Keratinocyte (primary cell): ENCODE measurements around the gene TSHZ2. TPM values are rescaled to one million over a fixed set of nuclear protein-coding genes. Genes with fewer than 3 reads are reported as not detected.

Experiments
- DNase-seq: peaks from one replicate; pipeline ENCODE4 v3.0.0-alpha.2; 2011; ENCODE audit warnings: low read depth, missing footprints, low spot score
- FAIRE-seq: peaks from 2 replicates; lab custom pipeline; 2011; peaks lifted over from hg19 to GRCh38; lab: Jason Lieb, UNC
- H2AFZ ChIP-seq: 2 replicates; pipeline ENCODE4 v1.6.0; 2012; ENCODE audit warnings: low read length, control low read depth, inconsistent platforms; ENCODE audit not compliant: control insufficient read depth
- H3K27ac ChIP-seq: 2 replicates; pipeline ENCODE4 v1.5.1; 2011; ENCODE audit warnings: low read length; ENCODE audit not compliant: control insufficient read depth, insufficient read depth
- H3K27me3 ChIP-seq: 3 replicates; pipeline ENCODE4 v1.6.0; 2011; ENCODE audit warnings: low read length; ENCODE audit not compliant: control insufficient read depth, insufficient read depth; ENCODE audit errors: extremely low read depth
- H3K36me3 ChIP-seq, 2 experiments: 2 replicates in 1 of 2; 3 replicates in 1 of 2; pipeline ENCODE4 v1.5.1; 2011; ENCODE audit warnings: low read length in 2 of 2, mild to moderate bottlenecking in 1 of 2; ENCODE audit not compliant: control insufficient read depth in 2 of 2, insufficient read depth in 2 of 2; ENCODE audit errors: extremely low read depth in 1 of 2
- H3K4me1 ChIP-seq: 3 replicates; pipeline ENCODE4 v1.5.1; 2011; ENCODE audit warnings: low read length; ENCODE audit not compliant: control insufficient read depth, insufficient read depth; ENCODE audit errors: extremely low read depth
- H3K4me2 ChIP-seq: 3 replicates; pipeline ENCODE4 v1.6.0; 2011; ENCODE audit warnings: low read depth, low read length; ENCODE audit not compliant: control insufficient read depth, insufficient read depth; ENCODE audit errors: extremely low read depth
- H3K4me3 ChIP-seq, 3 experiments: fragments of 200-600 bp in 1 of 3; sonication (generic) in 1 of 3; 2 replicates in 2 of 3; 3 replicates in 1 of 3; pipeline ENCODE4 v1.5.1; 2011 to 2016; ENCODE audit warnings: low read length in 3 of 3, mild to moderate bottlenecking in 3 of 3, control low read depth in 2 of 3, inconsistent platforms in 1 of 3, low read depth in 1 of 3, mixed read lengths in 1 of 3, mixed run types in 1 of 3, moderate library complexity in 1 of 3; ENCODE audit not compliant: control insufficient read depth in 2 of 3, insufficient read depth in 2 of 3; ENCODE audit errors: extremely low read depth in 1 of 3
- H3K79me2 ChIP-seq: 2 replicates; pipeline ENCODE4 v1.6.0; 2012; ENCODE audit warnings: low read length; ENCODE audit not compliant: control insufficient read depth, insufficient read depth
- H3K9ac ChIP-seq: 3 replicates; pipeline ENCODE4 v1.6.0; 2011; ENCODE audit warnings: low read length; ENCODE audit not compliant: control insufficient read depth, insufficient read depth; ENCODE audit errors: extremely low read depth
- H3K9me1 ChIP-seq: 3 replicates; pipeline ENCODE4 v1.6.0; 2011; ENCODE audit warnings: low read length; ENCODE audit not compliant: control insufficient read depth, insufficient read depth; ENCODE audit errors: extremely low read depth
- H3K9me3 ChIP-seq: 2 replicates; pipeline ENCODE4 v1.5.1; 2012; ENCODE audit warnings: low read depth, low read length; ENCODE audit not compliant: control insufficient read depth
- H4K20me1 ChIP-seq: 3 replicates; pipeline ENCODE4 v1.6.0; 2011; ENCODE audit warnings: low read length; ENCODE audit not compliant: control insufficient read depth, insufficient read depth; ENCODE audit errors: extremely low read depth
- CTCF ChIP-seq, 3 experiments: IDR thresholded peaks in 1 of 3; conservative IDR thresholded peaks in 1 of 3; optimal IDR thresholded peaks in 1 of 3; 2 replicates in 2 of 3; 3 replicates in 1 of 3; pipeline versions ENCODE3 to v1.5.1; 2011; ENCODE audit warnings: low read length in 3 of 3, mild to moderate bottlenecking in 3 of 3, moderate library complexity in 2 of 3, control low read depth in 1 of 3, inconsistent platforms in 1 of 3; ENCODE audit not compliant: insufficient read depth in 2 of 3; ENCODE audit errors: extremely low read depth in 1 of 3
- EZH2 ChIP-seq: IDR thresholded peaks from one replicate; pipeline ENCODE4 v1.6.1; 2012; ENCODE audit warnings: inconsistent platforms, mild to moderate bottlenecking, low read length, moderate library complexity
- dilution Hi-C: fragments of 300-500 bp; cut with MboI; formaldehyde crosslinking; loops from one replicate; pipeline ENCODE4 v1.7.0; 2020; ENCODE audit warnings: low sequenced_read_pairs; ENCODE audit not compliant: extremely low pct_ligation_motif_present
- polyA plus RNA-seq, 5 experiments: library from polyadenylated mRNA; depleted of rRNA in 3 of 5; stranded (reverse) in 3 of 5; stranded (forward) in 1 of 5; unstranded in 1 of 5; fragments of >200 nt; gene quantifications; 1 replicate in 1 of 5; 2 replicates in 3 of 5; 3 replicates in 1 of 5; pipeline versions ENCODE4 v1.2.1 to v1.2.3, GENCODE V29; 2011 to 2012; ENCODE audit warnings: missing spikeins in 2 of 5, low read depth in 1 of 5, low replicate concordance in 1 of 5

The TSHZ2 gene
- polyA plus RNA-seq, 1 donor (not counting 4 experiments of a cell fraction or from before 2014, with no cell fraction given): 1.1 TPM

DNA sequence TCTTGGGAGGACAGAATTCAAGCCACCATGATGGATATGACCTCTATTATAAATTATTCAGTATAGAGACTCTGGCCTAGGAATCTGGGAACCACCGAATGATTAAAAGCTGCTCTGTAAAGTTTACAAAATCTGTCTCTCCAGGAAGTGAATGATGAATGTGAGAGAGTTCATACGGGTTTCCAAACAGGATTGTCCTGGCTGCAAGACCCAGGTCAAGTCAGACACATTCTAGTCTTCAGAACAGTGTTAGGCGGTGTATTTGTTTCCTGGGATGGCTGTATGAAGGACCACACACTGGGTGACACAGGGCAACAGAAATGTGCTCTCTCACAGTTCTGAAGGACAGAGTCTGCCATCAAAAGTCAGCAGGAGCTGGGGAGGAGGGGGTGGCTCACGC, 399.1 kb downstream of the TSHZ2 start:
- no peak overlapping the region for H3K27ac ChIP-seq

DNA sequence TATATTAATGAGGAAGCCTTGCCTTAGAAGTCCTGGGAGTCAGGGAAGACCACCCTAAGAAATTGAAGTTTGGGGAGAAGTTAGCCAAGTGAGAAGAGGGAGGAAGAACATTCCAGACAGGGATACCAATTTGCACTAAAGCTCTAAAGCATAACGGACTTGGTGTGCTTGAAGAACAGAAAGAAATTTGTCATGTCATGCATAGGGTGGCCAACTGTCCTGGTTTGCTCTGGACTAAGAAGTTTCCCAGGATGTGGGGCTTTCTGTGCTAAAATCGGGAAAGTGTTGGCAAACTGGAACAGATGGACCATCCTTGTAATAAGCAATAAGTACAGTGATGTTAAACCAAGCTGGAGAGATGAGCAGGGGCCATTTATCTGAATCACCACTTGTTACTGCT, 403.9 kb downstream of the TSHZ2 start:
- no peaks in the 10 kb centered on the region for H3K9me3 ChIP-seq
- no peak overlapping the region for H3K4me3 ChIP-seq
- TF ChIP-seq CTCF (optimal IDR thresholded peaks at IDR 0.05 in 1 of 3, IDR thresholded peaks at IDR 0.05 in 1 of 3, conservative IDR thresholded peaks at IDR 0.05 in 1 of 3; ENCODE audit: extremely low read depth in 1 of 3, insufficient read depth in 2 of 3, low read length in 3 of 3) (no peak), EZH2 (no peak)
- dilution Hi-C loops: no loop called here
- no peak overlapping the region for H3K4me2 ChIP-seq
- no peak overlapping the region for H3K27ac ChIP-seq
- H3K27me3 ChIP-seq: no peaks in the 10 kb centered on the region
- no peak overlapping the region for H2AFZ ChIP-seq
- no peaks in the 10 kb centered on the region for H3K4me1 ChIP-seq
- no peaks in the 10 kb centered on the region for H3K79me2 ChIP-seq
- no peaks in the 10 kb centered on the region for H4K20me1 ChIP-seq
- DNase-seq (no peak), FAIRE-seq (no peak)
- H3K36me3 ChIP-seq: no peaks in the 10 kb centered on the region
- H3K9ac ChIP-seq: no peak overlapping the region
- H3K9me1 ChIP-seq: no peaks in the 10 kb centered on the region

More for the DNA sequence above, 399.1 kb downstream of the TSHZ2 start:
- Histone ChIP-seq H4K20me1 (no peaks in the 10 kb centered on the region), H2AFZ (no peak overlapping the region), H3K9ac (no peak overlapping the region), H3K4me2 (no peak overlapping the region), H3K4me1 (no peaks in the 10 kb centered on the region), H3K79me2 (no peaks in the 10 kb centered on the region), H3K27me3 (no peaks in the 10 kb centered on the region), H3K9me1 (no peaks in the 10 kb centered on the region), H3K36me3 (no peaks in the 10 kb centered on the region), H3K9me3 (no peaks in the 10 kb centered on the region), H3K4me3 (no peak overlapping the region)
- FAIRE-seq (no peak), DNase-seq (no peak)
- dilution Hi-C loops: no loop called here
- TF ChIP-seq CTCF (optimal IDR thresholded peaks at IDR 0.05 in 1 of 3, IDR thresholded peaks at IDR 0.05 in 1 of 3, conservative IDR thresholded peaks at IDR 0.05 in 1 of 3; ENCODE audit: extremely low read depth in 1 of 3, insufficient read depth in 2 of 3, low read length in 3 of 3) (no peak), EZH2 (no peak)
